ENCODE results near the gene ST8SIA2.

The ST8SIA2 gene, protein sequence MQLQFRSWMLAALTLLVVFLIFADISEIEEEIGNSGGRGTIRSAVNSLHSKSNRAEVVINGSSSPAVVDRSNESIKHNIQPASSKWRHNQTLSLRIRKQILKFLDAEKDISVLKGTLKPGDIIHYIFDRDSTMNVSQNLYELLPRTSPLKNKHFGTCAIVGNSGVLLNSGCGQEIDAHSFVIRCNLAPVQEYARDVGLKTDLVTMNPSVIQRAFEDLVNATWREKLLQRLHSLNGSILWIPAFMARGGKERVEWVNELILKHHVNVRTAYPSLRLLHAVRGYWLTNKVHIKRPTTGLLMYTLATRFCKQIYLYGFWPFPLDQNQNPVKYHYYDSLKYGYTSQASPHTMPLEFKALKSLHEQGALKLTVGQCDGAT

DNA sequence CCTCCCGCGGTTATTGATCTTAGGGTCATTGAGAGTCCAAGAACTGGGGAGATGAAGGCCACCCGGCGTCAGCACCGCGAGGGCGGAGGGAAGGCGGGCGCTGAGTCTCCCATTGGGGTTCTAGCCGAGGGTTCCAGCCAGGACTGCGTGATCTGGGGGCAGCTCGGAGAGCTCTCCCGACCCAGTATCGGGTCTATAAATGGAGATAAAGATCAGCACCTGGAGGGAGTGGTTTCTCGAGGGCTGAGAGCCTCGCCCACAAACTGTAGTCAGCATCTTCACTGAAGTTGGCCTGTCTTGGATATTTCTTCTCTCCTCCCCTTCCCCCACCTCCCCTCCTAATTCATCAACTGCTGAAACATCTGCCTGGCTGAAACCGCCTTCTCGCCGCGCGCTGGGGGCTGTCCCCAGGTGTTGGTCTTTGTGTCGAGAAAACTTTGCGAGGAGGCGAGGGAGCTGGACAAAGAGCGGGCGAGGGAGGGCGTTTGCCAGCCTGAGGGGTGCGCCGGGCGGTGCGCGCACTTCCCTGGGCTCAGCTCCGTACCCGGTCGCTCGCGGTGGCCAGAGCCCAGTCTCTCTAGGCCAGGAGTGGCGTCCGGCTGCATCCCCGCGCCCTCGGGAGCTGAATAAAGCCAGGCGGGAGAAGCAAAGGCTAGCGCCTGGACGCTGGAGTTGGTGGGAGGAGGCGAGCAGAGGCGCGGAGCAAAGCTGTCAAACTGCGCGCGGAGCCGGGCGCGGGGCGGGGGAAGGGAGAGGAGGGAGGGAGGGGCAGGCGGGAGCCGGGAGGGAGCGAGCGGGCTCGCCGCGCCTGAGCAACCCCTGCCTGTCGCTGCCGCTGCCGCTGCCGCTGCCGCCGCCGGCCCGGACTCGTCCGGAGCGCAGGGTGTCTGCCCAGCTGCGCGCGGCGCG is at the start of gene ST8SIA2:
TSS of gene ST8SIA2 (plus strand) at position 811 of the 909 bp plus-strand sequence. CDS start 184 bp downstream, outside the sequence.
- peak; percentile 45 for DNase-seq (ENCODE audit: low spot score)
- TF ChIP-seq, protein P1, sequence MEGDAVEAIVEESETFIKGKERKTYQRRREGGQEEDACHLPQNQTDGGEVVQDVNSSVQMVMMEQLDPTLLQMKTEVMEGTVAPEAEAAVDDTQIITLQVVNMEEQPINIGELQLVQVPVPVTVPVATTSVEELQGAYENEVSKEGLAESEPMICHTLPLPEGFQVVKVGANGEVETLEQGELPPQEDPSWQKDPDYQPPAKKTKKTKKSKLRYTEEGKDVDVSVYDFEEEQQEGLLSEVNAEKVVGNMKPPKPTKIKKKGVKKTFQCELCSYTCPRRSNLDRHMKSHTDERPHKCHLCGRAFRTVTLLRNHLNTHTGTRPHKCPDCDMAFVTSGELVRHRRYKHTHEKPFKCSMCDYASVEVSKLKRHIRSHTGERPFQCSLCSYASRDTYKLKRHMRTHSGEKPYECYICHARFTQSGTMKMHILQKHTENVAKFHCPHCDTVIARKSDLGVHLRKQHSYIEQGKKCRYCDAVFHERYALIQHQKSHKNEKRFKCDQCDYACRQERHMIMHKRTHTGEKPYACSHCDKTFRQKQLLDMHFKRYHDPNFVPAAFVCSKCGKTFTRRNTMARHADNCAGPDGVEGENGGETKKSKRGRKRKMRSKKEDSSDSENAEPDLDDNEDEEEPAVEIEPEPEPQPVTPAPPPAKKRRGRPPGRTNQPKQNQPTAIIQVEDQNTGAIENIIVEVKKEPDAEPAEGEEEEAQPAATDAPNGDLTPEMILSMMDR (IDR thresholded peaks at IDR 0.05; ENCODE audit: extremely low read depth, missing control alignments): no peak

DNA sequence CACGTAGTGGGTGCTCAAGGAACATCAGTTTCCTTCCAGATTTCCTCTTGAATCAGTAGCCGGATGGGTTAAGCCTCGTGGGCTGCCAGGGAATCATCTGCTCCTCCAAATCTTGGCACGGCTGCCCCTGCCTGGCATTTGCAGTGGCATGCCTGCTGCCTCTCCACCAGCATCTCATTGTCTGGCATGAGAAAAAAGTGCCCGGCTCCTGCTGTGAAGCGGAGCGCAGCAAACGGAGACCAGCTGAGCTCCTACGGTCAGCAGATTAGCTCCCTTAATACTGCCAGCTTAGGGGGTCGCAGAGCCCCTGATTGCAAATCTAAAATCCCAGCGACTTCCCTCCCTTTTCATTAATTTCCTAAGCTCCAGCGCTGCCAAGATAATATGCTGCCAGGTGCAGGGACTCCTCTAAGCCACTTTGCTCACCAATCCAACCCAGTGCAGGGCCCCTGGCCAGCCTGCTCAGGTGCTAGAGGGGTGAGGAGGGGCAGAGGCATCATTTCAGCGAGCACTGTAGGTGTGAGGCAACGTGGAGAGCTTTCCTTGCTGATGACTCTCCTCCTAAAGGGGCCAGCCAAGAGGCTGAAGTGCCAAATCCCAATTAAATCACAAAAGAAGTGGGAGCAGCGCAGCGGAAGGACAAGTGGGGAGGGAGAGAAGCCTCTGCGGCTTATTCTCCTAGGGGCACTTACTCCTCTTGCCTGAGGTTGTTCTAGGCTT is 49.6 kb upstream of the ST8SIA2 start:
- no peak for DNase-seq (ENCODE audit: low spot score)
- TF ChIP-seq, protein P1 (IDR thresholded peaks at IDR 0.05; ENCODE audit: extremely low read depth, missing control alignments): no peak

DNA sequence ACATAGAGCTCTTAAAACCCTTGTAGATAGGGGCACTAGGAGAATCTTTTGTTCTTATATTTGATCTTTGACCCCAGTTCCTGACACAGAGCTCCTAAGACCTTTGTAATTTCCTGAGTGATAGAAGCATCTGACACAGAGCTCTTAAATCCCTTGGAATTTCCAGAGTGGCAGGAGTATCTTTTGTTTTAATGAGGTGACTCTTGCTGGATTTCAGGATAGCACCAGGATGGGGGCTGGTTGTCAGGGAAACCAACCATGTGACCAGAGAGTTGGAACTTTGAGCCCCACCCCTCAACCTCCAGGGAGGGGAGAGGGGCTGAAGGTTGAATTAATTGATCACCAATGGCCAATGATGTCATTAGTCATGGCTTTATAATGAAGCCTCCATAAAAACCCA is 47.6 kb upstream of the ST8SIA2 start:
- TF ChIP-seq, protein P1 (IDR thresholded peaks at IDR 0.05; ENCODE audit: extremely low read depth, missing control alignments): no peak
- DNase-seq (ENCODE audit: low spot score): no peak

DNA sequence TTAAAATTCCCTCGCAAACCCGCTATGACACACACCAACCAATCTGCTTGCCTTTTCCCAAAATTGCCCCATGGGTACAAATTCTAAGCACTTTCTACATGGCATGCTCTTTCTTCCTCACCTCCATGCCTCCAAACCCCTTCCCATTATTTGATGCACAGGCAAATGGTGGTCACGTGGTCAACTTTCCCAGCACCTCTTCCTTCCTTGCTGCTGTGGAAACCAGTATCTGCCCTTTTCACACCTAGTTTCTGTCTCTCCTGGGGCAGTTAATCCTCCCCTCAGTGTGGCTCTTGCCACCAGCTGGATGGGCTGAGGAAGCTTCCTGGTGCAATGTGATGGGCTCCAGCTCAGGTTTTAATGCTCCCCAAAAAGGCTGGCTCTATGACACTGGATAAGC is 38.4 kb upstream of the ST8SIA2 start:
- DNase-seq (ENCODE audit: low spot score): no peak
- TF ChIP-seq, protein P1 (IDR thresholded peaks at IDR 0.05; ENCODE audit: extremely low read depth, missing control alignments): no peak

DNA sequence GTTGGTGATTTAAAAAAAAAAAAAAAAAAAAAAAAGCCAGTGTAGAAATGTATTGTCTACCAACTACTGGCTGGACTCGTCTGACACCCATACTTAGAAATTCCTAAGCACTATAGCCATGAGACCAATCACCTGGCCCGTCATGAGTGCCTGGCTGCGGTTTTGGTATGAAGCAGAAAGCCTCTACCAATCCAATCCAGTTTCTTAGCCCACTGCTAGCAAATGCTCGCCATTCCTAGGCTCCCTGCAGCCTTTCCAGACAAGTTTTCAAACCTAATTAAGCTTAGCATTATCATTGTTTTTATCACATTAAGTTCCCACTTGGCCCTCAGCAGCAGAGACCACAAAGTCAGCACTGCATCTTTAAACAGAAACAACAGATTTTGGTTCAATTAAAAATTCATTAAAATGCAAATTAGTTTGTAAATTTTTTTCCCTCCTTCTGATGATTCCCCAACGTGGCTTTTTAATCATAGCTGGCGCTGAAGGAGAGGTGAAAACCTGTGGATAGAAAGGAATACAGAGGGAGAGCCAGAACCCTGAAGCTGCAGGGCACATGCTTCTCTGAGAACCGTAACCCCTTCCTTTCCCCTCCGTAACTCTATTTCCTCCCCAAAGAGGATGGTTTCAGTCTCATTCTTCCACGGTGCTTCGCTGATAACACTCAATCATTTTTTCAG is 32.2 kb upstream of the ST8SIA2 start:
- no peak for DNase-seq (ENCODE audit: low spot score)
- TF ChIP-seq, protein P1 (IDR thresholded peaks at IDR 0.05; ENCODE audit: extremely low read depth, missing control alignments): no peak

DNA sequence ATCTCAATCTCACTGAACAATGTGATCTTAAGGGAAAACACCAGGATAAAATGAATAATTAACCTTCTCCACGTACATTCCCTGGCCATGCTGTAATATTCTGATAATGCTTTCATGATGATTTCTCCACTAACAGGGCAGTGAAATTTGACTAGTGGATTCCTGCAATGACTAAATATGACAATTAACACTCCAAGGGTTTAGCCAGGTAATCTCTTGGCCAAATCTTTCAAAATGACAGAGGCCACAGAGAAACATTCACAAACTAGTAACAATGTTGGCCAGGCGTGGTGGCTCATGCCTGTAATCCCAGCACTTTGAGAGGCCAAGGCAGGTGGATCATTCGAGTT is 31.7 kb upstream of the ST8SIA2 start:
- DNase-seq (ENCODE audit: low spot score): no peak
- TF ChIP-seq, protein P1 (IDR thresholded peaks at IDR 0.05; ENCODE audit: extremely low read depth, missing control alignments): no peak
